Midbrain (tissue), 1 donor: Measurements from ENCODE around the gene SMKR1.
"Not testable (repeated sequence)": the region's sequence is repeated elsewhere in the genome, so short reads cannot be mapped to it uniquely, and the experiment has no call there.

ENCODE experiments used
- DNase-seq: peaks from one replicate; lab custom pipeline; 2025; lab: John Stamatoyannopoulos, UW

SMKR1 gene

DNA sequence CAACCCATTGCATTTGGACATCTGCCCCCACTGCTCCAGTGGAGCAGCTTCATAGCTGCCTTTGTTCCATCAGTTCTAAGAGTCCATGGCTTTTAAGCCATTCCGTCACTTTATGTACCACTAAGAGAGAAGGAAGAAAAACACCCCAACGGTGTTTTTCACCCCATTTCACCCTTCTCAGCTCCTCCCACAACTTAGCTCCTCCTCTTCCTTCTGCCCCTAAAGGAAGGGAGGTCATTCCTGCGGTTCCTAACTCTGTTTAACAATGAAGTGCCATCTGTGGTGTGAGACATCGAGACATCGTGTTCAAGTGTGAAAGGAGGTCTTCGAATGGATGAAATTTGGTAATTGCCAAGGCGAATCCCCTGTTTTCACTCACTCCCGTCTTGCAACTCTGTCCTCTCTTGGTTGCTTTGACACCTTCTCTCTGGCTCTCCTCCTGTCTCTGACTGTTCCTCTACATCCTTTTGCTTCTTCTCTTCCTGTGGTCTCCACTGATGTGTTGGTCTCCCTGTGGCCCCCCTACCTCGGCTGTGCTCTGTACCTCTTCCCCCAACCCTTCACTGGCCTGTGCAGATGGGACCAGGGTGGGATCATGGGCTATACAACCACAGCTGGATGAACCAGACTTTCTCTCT, 23.0 kb downstream of the SMKR1 start:
- DNase-seq = no peak

DNA sequence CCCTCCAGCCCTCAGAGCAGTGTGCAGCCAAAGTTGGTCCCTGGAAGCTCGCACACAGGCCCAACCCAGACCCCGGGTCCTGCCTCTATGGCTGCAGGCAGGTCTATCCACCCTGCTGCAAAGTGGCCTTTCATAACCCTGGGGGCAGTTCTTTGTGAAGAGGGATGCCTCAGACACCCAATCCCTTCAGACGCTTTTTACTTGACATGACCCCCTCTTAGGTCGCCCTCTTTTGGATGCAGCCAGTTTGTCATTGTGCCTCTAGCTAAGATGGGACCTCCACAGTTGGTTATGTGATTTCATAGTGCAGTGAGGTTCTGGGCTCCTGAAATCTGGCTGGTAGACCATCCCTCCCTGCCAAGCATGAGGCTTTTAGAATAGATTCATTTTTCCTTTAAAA, 27.3 kb downstream of the SMKR1 start:
- DNase-seq = no peak

DNA sequence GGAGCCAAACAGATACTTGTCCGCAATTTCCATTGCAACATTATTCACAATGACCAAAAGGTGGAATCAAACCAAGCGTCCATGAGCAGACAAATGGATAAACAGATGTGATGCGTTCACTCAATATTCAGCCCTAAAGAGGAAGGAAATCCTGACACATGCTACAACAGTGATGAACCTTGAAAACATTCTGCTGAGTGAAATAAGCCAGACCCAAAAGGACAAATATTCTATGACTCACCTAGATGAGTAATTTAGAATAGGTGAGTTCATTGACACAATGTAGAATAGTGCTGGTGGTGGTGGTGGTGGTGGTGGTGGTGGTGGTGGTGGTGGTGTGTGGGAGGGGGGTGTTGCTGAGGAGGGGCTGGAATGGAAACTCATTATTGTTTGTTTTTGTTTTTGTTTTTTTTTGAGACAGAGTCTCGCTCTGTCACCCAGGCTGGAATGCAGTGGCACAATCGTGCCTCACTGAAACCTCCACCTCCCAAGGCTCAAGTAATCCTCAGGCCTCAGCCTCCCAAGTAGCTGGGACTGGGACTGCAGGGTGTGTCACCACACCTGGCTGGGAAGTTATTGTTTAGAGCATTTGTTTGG, 28.6 kb downstream of the SMKR1 start:
- no peak for DNase-seq

DNA sequence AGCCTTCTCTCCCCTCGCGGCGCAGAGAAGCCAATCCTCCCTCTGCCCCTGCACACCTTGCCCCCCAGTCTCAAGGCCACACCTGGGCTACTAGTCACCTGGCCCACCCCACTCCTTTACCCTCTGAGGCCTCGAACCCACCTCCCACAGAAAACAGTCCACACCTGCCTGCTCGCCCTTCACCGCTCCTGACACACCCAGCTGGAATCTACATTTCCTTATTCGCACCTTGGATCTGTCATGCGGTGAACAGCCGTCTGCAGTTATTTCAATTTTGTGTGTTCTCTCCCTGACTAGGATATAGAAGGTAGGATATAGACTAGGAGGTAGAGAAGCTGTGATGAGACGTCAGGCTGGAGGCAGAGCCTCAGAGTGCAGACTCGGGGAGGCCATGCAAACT, 29.4 kb downstream of the SMKR1 start:
- DNase-seq = no peak

DNA sequence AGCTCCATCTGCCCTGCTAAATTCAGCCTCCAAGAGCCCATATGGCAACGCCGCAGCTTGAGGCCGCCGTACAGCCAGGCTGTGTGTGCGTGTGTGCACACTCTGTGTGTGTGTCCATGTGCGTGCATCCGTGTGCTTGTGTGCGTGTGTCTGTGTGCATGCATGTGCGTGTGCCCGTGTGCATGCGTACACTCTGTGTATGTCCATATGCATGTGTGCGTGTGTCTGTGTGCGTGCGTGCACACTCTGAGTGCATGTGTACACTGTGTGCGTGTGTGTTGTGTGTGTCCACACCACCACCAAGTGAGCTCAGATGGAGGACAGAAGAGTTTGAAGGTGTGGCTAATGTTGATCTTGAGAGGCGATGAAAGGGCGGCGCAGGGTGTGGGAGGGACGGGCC, 30.0 kb downstream of the SMKR1 start:
- DNase-seq = no peak

DNA sequence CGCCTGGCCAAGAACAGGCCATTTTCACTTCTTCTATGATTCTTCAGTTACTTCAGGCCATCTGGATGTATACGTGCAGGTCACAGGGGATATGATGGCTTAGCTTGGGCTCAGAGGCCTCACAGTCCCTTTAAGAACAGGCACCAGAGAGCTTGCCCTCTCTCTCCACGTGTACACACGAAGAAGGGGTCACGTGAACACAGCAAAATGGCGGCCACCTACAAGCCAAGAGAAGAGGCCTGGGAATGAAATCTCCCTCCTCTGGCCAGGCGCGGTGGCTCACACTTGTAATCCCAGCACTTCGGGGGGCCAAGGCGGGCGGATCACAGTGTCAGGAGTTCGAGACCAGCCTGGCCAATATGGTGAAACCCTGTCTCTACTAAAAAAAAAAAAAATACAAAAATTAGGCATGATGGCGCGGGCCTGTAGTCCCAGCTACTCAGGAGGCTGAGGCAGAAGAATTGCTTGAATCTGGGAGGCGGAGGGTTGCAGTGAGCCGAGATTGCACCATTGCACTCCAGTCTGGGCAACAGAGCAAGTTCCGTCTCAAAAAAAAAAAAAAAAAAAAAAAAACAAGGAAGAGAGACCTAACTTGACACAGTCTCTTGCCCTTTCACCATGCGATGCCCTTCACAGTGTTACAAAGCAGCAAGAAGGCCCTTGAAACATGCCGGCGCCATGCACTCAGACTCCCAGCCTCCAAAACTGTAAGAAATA, 32.4 kb downstream of the SMKR1 start:
- DNase-seq = not testable (repeated sequence)

DNA sequence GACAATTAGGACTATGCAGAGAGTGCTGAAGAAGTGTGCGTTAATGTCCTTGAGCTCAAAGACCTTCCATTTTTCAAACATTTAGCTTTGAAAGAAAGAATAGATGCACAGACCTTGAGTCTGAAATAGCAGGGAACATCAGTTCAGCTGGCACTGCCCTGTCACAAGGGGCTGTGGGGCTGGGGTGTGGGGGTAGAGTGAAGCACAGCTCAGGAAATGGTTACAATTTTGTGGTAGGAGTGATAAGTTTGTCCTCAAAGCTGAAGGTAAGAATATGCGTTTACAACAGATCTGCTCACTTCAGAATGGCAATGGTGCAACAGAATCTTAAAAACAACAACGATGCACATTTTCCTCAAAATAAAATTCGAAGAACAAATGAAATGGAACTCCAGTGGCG, 33.6 kb downstream of the SMKR1 start:
- no peak for DNase-seq

DNA sequence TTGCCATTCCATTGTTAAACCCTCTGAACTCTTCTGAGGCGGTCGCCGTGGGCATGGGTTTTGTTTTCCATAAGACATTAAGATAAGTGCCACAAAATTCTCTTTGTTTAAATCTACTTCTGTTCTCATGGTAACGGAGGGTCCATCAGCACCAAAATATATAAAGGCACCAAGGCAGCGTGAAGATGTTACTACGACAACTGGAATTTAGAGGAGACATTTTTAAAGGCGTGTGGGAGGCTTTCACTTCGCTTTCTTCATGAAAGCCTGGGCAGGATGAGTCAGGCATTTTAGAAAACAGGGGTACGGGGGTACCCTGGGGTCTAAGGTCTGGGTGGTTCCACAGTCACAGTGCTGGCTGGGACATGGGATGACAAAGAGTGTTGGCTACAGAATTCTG, 34.0 kb downstream of the SMKR1 start:
- no peak for DNase-seq

DNA sequence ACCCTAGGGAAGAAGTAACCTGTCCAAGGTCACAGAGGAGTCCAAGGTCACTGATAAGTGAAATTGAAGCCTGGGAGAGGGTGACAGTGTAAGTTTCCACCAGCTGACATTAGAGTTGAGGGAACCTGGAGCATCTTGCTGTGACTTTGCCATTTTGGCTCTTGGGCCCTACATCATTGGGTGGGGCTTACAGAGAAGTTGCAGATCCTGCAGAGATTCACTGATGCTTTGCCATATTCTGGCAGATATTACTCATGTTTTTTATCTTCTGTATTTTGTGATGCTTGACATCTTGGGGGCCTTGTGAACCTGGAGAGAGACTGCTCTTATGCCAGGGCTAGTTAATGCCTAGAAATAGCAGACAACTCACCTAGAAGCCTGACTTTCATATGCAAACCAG, 36.5 kb downstream of the SMKR1 start:
- no peak for DNase-seq

DNA sequence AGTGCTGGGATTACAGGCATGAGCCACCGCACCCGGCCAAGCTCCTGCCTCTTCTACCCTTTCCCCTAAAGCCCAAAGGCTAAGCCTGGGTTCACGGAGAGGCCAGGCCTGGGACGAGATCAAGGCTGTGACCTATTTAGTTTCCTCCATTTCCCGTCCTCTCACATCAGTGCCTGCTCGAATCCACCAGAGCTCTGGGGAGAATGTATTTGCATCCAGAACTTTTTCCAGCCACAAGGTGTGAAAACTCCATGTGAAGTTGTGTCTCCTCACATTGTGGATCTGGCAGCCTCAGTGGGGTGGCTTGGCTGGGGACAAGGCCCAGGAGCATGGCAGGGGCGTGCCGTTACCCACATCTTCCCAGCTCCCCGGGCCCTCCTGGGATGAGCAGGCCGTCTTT, 38.0 kb downstream of the SMKR1 start:
- no peak for DNase-seq

DNA sequence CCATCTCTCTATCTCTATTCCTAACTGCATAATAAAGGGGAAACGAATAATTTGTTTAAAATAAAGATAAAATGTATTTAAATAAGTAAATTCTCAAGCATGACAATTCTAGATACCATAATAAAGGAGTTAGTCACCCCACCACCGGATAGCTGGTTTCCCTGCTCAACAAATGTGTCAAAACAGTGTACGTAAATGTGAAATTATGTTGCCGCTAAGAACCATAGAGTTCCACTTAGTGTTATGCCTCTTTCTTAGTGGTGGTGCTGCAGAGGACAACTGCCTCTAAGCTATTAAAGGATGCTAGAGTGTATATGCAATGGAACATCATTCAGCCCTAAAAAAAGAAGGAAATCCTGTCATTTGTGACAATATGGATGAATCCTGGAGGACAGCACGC, 42.4 kb downstream of the SMKR1 start:
- DNase-seq = no peak

DNA sequence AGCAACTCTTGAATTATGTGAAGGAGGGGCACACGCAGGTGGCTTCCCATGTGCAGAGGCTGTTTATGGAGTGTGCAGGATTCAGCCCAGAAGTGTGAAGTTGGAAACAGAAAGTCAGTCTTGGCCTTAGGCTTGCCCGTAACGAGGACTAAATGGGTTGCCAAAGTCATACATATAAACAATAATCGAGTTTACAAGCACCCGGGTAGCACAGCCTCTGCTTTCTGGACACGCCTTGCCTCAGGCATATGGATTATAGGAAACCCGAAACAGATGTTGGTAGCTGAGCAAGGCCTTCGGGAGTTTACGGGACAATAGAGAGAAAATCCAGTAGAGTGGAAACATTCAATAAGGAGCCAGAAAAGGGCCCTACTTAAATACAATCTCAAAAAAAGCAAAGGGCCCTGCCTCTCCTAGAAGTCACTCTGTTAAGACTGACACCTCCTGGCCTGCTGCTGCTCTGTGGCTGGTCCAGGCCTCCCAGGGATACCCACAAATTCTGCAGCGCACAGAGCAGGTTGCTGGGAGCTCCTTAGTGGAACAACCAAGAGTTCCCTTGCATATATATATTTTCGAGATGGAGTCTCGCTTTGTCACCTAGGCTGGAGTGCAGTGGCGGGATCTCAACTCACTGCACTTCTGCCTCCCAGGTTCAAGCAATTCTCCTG, 48.5 kb downstream of the SMKR1 start:
- no peak for DNase-seq

DNA sequence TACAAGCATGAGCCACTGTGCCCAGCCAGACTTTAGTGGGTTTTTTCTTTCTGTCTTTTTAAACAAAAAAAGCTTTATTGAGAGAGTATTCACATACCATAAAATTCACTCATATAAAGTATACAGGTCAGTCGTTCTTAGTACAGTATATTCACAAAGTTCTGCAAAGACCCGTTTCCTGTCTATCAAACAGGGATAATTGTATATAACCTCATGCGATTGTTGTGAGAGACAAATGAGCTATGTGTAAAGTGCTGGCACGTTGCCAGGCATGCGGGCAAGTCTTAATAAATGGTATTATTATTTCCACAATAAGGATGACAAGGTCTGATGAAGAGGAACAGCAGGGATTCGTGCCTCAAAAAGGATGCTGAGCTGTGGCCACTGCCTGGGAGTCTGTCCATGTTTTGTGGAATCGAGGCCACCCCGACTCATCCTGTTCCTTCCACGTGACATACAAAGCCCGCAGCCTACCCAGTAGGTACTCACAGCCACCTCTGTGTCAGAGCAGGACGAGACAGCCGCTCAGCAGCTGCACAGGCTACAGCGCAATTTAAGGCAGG, 51.6 kb downstream of the SMKR1 start:
- DNase-seq = no peak

DNA sequence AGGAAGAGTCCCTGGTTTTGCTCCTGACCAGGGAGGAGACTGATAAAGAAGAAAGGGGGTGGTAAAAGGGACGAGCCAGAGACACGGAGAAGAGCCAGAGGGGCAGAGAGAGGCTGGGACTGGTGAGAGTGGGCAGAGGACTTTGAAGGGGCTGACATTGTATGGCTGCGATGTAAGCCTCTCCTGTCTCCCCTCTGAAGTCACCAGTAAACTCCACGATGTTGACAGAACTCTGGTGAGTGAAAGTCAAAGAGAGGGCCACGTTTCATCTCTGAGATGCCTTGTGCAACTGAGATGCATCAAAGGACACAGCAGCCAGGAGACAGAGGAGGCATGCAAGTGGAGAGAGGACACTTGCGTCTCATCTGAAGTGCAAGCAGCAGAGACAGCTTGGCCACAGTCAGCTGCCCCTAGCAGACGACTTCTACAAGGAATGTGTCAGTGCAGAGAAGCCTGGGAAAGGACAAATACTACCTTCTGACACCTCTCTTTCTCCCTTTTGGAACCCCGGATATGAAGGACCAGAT, 54.3 kb downstream of the SMKR1 start:
- DNase-seq = no peak

DNA sequence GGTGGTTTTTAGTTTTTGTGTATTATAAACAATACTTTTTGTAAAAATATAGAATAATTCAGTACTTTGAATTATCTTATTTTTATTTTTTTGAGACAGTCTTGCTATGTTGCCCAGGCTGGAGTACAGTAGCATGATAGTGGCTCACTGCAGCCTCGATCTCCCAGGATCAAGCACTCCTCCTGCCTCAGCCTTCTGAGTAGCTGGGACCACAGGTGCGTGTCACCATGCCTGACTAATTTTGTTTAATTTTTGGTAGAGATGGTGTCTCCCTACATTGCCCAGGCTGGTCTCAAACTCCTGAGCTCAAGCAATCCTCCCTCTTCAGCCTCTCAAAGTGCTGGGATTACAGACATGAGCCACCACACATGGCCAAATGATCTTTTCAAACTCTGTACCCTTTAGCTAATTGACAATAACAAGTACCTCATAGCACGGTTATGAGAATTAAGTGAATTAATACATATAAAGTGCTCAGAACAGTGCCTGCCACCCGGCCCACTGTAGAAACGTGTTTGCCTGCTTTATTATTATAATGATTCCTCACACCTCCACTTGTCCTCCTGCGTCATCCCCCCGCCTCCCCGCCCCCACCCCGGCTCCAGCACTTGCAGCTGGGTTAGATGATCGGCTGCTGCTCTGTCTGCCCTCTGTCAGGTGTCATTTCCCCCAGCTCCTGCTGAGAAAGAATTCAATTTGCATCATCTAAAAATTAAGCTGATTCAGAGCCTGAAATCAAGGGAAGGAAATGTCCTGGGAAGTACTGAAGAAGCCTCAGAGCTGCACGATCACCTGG, 55.6 kb downstream of the SMKR1 start:
- DNase-seq = no peak

DNA sequence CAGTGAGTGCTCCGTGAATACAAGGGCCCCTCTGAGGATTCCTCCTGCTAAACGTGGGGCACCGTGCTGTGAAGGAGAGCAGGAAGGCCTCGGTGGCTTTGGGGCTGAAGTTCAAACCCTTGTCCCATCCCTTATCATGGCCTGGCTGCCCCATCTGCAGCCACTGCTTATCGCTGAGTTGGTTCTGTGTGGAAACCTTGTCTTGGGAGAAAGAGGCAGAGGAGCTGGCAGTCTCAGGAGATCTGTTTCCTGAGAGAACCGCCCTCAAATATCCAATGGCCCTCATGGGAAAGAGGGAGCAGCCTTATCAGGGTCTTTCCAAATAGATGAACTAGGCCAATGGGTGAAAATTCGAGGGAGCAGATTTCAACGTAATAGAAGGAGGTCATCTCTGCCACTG, 57.2 kb downstream of the SMKR1 start:
- DNase-seq = no peak

DNA sequence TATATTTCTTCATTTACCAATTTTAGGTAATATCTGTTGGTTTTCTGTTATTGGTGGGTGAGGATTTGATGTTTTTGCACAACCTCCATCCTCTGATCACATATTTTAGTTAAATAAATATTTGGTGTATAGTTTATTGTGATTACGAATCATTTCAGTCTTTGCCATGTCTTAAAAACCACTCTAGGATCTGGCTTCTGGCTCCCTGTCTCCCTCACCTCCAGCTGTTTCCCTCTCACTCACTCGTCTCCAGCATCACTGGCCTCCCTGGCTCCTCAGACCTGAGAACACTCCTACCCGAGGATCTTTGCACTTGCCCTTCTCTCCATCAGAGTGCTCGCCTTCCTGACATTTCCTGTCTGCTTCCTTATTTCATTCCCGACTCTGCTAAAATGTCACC, 58.5 kb downstream of the SMKR1 start:
- no peak for DNase-seq

DNA sequence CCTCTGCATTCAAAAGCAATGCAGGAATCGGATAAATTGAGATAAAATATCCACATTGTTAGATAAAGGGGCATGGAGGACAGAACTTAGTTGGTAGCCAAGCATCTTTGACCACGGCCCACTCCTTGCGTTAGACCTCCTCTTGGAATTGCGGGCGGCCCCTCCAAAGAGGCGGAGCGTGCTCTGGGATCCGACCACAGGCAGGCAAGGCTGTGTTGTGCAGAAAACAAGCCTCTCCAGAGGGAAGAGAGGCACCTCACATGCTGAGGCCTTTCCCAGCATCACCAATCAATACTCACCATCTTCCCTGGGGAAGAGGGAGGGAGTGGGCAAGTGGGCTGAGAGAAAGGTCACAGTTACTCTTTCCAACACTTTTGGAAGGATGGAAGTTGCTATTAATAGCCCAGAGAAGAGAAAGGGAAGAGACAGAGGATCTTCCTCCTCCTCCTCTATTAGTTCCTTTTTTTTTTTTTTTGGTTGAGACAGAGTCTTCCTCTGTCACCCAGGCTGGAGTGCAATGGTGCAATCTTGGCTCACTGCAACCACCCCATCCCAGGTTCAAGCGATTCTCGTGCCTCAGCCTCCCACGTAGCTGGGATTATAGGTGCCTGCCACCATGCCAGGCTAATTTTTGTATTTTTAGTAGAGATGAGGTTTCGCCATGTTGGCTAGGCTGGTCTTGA, 59.5 kb downstream of the SMKR1 start:
- DNase-seq = no peak
